Muscle of back (tissue), 11 donors: ENCODE measurements around the gene LRRK1. TPM values are rescaled to one million over a fixed set of nuclear protein-coding genes. Genes with fewer than 3 reads are reported as not detected.
"Not testable (repeated sequence)": the region's sequence is repeated elsewhere in the genome, so short reads cannot be mapped to it uniquely, and the experiment has no call there.

ENCODE experiments used
- DNase-seq, 3 donors: peaks; one replicate each; pipeline versions ENCODE4 v3.0.0 to v3.0.0-alpha.2; 2013
- polyA plus RNA-seq, 10 donors: library from polyadenylated mRNA; unstranded; fragments of 120-200 nt; gene quantifications; one replicate each; pipeline ENCODE4 v1.2.1, GENCODE V29; 2013; ENCODE audit not compliant: insufficient read length in 10 of 10

The LRRK1 gene
- polyA plus RNA-seq, 10 donors: 4.6 to 8.7 (median 6.2) TPM

GRCh38 chr15:101069654-101069973, 150.5 kb downstream of the LRRK1 start:
- peak in 1 of 3 donors; percentile 74 for DNase-seq

- no peak for DNase-seq
Measured at GRCh38 chr15:101070024-101070423, 150.9 kb downstream of the LRRK1 start.

DNA sequence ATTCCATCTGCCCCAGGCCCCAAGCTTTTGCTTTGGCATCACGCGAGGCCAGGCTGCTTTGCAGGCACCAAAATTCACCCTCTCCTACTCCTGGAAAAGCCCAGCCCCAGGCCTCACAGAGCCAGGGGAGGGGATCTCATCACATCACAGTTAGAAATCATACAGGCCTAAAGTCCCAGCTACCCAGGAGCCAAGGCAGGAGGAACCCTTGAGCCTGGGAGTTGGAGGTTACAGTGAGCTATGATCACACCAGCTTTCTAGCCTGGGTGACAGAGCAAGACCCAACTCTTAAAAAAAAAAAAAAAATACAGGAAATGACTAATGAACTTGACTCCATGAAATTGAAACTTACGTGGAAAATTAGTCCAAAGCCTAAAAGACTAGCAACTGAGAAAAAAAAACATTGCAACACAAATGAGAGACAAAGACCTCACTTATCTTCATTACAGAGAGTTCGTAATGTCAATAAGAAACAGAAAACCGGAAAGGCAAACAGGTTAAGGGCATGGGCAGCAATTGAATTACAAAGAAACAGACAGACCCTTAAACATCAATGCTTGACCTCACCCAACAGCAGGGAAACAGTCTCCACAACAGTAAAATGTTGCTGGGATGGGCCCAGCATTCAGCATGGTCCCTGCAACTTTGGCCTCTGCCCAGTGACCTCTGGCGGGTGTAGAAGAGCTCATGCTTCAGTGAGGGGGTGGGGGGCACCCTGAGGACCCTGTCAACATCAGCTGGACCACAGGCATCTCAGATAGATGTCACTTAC, 151.5 kb downstream of the LRRK1 start:
- peak in 1 of 3 donors; percentile 64 for DNase-seq

DNA sequence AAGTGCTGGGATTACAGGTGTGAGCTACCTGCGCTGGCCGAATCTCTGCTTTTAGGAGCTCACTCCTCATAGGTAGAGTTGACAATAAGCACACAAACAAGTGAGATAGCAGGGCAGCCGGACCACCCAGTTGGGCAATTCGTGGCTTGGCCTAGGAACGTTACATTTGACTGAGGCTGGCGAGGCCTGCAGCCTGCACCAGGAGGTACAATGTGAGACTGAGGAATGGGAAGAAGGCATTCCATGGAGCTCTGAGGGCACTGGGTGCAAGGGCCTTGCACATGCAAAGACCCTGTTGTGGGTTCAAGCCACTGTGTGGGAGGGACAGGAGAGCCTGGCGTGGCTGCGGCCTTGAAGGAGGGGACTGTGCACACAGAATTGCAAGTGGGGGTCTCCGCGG, 152.5 kb downstream of the LRRK1 start:
- DNase-seq: no peak

DNA sequence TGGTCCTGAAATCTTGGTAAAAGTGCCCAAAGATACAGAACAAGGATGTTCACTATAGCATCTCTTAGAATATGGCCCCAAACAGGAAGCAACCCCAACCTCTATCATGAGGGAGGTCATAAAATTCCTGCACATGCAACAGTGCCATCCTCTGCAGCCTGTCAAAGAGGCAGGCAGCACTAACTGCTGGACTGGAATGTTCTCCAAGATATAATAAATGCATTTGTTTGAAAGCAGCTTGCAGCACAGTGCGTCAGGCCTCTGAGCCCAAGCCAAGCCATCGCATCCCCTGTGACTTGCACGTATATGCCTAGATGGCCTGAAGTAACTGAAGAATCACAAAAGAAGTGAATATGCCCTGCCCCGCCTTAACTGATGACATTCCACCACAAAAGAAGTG, 153.1 kb downstream of the LRRK1 start:
- DNase-seq: not testable (repeated sequence)

DNA sequence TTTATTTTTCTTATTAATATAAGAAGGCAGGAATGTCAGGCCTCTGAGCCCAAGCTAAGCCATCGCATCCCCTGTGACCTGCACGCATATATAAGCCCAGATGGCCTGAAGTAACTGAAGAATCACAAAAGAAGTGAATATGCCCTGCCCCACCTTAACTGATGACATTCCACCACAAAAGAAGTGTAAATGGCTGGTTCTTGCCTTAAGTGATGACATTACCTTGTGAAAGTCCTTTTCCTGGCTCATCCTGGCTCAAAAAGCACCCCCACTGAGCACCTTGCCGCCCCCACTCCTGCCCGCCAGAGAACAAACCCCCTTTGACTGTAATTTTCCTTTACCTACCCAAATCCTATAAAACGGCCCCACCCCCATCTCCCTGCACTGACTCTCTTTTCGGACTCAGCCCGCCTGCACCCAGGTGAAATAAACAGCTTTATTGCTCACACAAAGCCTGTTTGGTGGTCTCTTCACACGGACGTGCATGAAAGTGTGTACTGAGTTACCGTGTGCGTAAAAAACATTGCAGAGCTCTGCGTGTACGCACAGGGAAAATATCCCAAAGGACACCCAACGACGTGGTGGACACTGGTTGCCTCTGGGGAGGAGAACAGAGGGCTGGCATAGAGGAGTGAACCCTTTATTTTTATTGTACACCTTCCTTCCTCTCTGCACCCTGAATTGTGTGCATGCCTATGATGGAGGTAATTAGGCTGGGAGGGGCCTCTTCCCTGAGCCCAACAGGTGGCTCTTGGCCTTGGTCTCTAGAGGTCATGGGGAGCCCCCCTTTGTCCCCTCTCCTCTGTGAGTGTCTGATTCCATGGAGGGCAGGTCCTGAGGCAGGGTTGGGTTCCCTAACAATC, 158.9 kb downstream of the LRRK1 start:
- not testable (repeated sequence) for DNase-seq

GRCh38 chr15:101078669-101079323, 159.6 kb downstream of the LRRK1 start:
- DNase-seq: no peak

DNA sequence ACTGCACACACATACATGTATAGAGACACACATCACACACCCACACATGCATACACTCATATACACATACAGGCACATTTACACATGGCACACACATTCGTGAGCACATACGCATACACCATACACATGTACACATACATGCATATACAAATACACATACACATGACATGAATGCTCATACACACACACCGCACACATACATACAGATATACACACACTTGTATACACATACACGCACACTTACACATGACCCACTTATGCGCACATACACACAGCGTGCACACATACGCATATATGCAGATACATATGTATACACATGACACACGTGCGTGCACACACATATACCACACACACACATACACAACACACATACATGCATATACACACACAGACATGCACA, 162.7 kb downstream of the LRRK1 start:
- no peak for DNase-seq

DNA sequence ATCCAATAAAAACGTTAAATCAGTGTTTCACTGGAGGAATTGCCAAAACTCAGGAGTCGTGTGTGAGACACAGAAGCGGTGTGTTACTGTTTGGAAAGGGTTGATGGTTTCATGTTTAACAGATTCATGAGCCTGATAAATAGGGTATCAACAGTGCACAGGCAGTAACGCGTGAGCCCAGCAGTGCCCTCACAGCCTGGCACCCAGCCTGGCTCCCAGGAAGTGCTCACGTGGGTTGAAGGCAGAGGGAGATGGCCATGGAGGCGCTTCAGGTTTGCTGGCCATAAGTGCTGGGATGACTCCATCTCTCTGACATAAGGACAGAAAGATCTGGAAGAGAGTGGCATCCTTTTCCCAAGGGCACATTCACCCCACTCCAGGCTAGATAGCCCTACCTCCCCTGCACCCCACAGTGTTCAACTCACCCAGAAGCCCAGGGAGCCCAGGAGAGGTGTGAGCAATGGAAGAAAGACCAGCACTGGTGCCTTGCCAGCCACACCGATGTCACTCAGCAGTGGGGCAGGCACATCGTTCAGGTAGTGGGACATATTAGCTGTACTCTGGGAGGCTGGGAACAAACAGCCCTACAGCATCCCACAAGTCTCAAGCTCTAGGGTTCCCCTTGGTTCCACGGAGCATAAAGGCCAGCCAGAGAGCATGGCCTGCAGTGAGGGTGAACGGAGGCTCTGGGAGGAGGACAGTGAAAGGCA, 164.3 kb downstream of the LRRK1 start:
- DNase-seq: no peak

DNA sequence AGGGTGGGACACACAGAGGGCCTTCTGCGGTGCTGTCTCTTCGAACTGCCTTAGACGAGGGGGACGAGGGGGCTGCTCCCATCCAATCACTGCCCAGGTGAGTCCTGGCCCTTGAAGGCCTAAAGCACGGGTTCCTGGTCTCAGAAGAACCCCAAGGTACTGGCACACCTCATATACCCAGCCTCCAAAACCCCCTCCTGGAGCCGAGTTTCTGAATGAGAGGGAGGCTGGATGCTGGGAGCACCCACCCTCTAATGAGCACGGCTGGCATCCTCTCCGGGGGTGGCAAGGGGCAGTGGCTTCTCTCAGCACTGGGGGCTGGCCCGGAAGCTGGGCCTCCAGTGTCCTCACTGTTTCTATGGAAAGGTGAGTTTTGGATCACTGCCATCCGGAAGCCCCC, 165.6 kb downstream of the LRRK1 start:
- no peak for DNase-seq

DNA sequence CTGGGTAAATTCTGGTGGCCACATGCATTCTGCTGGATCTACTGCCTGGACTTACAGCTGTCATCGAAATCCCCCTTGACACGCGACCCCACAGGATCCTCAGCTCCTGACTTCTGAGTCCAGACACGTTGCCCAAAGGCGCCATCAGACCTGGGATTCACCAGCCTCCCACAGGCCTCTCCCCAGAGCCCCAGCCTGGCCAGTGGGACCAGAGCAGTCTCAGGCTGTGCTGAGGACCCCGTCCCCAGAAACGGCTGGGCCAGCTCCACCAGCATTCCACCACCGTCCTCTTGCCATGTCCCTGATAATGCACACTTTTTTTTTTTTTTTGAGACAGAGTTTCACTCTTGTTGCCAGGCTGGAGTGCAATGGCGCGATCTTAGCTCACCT, 166.1 kb downstream of the LRRK1 start:
- no peak for DNase-seq

- no peak for DNase-seq
Measured at GRCh38 chr15:101086394-101087171, 167.4 kb downstream of the LRRK1 start.

DNA sequence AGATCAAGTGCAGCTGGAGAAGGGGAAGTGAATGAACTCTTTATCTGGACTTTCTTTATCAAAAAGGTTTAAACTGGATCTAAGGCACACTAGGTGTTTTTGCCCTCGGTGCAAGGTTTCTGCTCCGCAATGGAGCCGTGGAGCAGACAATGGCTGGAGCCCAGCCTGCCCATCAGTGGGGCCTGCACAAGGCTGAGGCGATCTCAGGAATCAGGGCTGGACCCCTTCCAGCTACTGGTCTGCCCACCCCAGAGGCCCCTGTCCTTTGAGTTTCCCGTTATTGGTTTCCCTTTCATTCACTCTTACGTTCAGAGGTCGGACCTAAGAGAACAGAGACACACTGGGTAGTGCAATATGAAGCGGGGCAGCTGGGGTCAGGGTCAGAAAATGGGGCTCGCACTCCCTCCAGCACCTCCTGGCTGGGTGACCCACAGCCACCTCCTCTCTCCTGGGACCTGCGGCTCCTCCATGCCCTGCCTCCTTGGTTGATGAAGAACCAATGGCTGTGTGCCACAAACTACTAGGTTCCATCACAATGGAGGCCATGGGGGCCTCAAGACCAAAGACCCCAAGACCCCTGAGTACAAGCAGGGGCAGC, 168.1 kb downstream of the LRRK1 start:
- no peak for DNase-seq

DNA sequence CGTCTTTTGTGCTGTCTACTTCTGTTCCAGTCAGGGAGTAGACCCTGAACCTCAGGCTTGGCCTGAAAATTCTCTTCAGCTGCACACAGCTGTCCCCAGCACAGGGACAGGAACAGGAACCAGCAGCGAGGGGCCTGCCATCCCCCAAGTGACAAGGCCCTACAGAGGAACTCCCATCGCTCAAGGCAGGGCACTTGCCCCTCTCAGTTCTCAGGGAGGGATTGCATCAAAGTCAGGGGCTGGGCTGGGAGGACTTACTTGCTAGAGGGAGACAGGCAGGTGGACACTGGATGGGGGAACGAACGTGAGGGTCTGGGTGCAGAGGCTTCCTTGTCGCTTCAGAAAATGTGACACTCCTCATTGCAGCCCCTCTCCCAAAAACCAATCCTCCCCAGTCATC, 169.1 kb downstream of the LRRK1 start:
- no peak for DNase-seq

DNA sequence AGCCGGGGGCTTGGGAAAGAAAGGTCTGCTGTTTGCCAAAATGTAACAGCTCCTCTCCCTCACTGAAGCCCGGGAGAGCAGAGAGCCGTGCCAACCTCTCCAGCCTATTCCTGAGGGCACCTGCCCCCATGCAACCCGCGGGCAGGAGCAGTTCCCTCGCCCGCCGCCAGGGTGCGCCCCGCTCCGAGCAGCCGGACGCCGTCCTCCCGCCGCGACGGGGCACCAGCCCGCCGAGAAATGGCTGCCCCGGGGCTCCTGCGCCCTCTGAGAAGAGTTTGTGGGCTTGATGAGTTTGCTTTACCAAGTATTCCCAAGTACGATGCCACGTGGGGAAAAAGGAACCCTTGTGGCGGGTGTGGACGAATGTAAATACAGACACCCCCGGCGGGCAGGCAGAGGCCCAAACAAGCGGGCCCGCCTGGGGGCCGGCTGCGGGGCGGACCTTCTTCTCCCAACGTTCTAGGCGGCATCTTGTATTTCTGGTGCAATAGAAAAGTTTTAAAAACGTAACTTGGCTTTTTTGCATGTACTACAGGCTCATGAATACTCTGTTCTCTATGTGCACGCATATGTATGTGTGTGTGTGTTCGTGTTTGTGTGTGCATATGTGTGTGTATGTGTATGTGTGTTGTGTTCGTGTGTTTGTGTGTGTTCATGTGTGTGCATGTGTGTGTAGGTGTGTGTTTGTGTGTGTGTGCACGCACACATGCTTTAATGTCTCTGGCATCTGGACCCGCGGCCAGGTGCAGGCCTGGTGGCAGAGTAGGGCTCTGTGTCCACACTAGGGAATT, 169.8 kb downstream of the LRRK1 start:
- peak in 2 of 3 donors; percentile 64 to 80 for DNase-seq

DNA sequence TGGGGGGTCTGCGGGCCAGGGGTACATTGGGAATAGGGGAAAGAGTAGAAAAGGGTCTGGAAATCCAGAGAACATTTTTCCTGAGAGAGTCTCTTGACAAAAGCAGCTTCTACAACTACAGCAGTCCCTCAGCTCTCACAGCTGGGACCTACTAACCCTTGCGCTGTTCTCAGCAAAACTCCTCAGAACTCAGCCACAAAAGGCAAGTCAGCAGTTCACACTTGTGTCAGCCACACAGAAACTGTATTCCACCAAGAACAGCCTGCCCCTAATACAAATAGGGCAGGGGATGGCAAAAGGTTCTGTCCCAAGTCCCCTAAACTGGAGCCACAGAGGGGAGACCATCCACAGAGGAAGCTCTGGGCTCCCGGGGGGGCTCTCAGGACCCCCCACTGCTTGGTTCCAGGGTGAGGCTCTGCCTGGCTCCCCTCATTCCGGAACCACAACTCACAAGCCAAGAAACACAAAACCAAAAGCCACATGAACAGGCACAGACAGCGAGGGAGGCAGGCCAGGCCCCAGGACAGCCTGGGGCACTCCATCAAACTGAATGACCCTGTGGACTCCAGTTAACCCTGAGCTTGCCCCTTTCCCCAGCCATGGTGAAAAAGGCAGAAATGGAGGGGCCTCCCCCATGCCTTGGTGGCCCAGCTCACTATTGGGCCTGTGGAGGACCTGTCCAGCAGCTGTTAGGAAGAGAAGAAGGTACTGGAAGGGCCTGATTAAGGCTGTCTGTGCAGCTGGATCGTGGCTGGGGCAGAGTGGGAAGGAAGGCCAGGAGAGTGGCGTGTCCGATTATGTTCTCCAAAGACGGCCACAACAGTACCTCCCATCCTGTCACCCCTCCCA, 170.6 kb downstream of the LRRK1 start:
- DNase-seq: peak in 1 of 3 donors; percentile 67

DNA sequence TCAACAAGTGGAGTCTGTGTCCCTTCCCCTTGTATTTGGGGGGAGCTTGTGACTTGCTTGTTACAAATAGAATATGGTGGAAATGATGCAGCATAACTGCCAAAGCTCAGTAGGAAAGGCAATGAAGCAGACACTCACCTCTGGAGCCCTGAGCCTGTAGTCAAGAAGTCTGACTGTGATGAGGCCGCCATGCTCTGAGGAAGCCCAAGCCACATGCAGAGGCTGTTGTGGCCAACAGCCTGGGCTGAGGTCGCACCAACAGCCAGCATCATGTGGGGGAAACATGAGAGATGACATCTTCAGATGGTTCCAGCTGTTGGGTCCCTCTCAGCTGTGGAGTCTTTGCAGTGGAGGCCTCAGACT, 171.3 kb downstream of the LRRK1 start:
- DNase-seq: peak in 1 of 3 donors; percentile 30

DNA sequence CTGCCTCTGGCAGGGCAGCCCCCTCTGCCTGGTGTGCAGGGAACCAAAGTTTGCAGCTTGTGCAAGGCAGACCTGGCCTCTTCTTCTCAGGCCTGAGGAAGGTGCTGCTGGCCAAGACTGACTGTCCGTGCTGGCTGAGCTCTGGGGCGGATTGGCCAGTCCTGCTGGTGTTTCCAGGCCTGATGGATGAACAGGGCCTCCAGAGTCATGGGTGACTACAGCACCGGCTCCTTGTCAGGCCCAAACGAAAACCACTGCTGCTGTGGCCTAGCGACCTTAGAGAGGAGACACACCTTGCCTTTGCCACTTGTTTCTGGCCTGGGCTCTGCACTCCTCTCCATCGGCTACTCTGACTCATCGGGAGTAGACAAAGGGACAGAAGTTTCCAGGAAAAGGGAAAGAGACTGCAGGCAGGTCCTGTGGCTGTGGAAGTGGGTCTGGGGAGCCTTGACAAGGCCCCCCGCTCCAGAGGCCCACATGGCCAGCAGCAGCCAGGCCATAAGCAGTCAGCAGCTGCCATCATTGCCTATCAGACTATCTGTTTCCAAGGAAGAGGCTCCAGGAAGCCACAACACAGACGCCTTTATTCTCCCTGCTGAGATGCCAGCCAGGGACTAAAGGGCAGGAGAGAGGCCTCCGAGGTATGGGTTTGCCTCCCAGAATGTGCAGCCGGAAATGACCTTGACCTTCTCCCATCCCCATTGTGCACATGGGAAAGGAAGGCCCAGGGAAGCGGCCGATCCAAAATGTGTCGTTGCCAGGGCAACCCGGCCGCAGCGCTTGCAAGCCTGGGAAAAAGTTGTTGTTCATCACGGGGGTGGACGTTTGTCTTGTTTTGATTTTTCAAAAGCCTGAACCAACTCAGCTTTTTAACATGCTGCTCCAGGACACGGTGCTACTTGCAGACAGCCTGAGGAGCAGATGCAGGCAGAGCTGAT, 172.2 kb downstream of the LRRK1 start:
- peak in 2 of 3 donors; percentile 54 to 83 for DNase-seq
